Central memory CD4-positive, alpha-beta T cell (primary cell): ENCODE results near the gene CD163L1.

Source experiments
- DNase-seq: peaks from one replicate; pipeline ENCODE4 v3.0.0; 2022

The CD163L1 gene

DNA sequence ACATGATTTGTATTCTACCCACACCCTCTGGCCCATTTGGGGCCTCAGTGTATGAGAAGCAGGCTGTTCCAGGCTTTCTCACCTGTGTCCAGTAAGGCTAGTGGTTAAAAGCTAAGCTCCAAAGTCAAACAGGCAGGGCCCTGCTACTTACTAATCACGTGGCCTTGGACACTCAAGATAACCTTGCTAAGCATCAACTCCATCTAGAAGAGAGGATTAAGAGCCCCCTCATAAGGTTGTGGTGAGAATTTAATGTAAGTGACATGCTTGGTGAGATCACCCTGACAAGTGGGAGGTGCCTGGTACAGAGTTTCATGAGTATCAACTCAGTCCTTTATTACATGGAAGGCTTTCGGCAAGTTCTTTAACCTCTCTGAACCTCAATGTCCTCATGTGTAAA, 122.3 kb downstream of the CD163L1 start:
- DNase-seq = no peak

DNA sequence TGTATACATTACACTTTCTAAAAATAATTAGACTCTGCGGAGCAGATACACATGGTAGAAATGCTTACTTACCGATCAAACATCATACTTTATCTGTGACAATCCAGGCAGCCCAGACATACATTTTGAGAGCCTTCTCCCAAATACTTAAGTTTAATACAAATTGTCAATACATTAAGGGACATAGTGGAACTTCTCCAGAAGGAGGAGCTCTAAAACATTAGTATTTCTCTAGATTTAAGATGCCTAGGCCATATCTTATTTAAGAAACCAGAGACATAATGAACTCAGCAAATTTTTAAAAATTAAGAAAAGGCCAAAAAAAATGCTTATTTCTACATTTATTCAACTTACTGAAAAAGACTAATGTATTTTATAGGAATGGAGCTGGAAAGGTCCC, 124.0 kb downstream of the CD163L1 start:
- peak; percentile 1 for DNase-seq

DNA sequence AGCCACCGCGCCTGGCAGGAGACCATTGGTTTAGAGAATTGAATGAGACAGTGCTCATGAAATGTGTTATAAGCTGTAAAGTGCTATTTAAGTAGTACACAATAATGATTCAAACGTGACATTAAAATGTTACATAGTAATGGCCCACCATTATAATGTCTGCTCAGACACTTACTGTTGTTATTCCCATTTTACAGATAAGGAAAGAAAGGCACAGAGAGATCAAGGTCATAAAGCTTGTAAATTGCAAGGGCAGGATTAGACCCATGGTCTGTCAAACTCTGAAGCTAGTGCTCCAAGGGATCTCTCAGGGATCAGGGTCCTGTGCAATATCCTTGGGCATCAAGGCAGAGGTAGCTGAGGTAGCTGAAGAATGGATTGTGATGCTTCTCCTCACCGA, 133.9 kb downstream of the CD163L1 start:
- no peak for DNase-seq
